ENCODE measurements around the gene SCYGR5.

GRCh38 chr2:227655454-227655853 is 11.2 kb upstream of the SCYGR5 start:
- TF ChIP-seq CTCF (tag by site-specific recombination; IDR thresholded peaks at IDR 0.05), result no peak
- no peak for TF ChIP-seq ZNF792 (tag by site-specific recombination; IDR thresholded peaks at IDR 0.05)

Measured in HEK293 (cell line).